ENCODE measurements around the gene KIF3A. TPM values are rescaled to one million over a fixed set of nuclear protein-coding genes. Genes with fewer than 3 reads are reported as not detected.

Gene KIF3A
- total RNA-seq, 1 experiment from 2014 or later = 13.2 TPM

GRCh38 chr5:132688536-132689339 is 48.6 kb downstream of the KIF3A start:
- H3K27me3 ChIP-seq (ENCODE audit: insufficient read depth, low read length) = no peaks in the 10 kb centered on the region
- H2BK20ac ChIP-seq (ENCODE audit: low read depth, low read length, poor library complexity, severe bottlenecking) = no peak overlapping the region
- no peak overlapping the region for H2AFZ ChIP-seq (ENCODE audit: low read length)
- no peak overlapping the region for H2BK120ac ChIP-seq (ENCODE audit: low read depth, low read length, poor library complexity, severe bottlenecking)
- H4K20me1 ChIP-seq (ENCODE audit: control insufficient read depth, insufficient read depth, insufficient read length) = no peaks in the 10 kb centered on the region
- H4K5ac ChIP-seq (ENCODE audit: insufficient read length, low read depth, low read length) = no peak overlapping the region
- no peak overlapping the region for H3T11ph ChIP-seq (ENCODE audit: low read length)
- H3K27me3 Mint-ChIP-seq (ENCODE audit: low read depth) = no peaks in the 10 kb centered on the region
- no peak overlapping the region for H3K4me2 ChIP-seq (ENCODE audit: insufficient read depth, insufficient read length, low read length)
- no peak overlapping the region for H2BK15ac ChIP-seq (ENCODE audit: low read depth, low read length)
- DNase-seq = no peak
- no peak overlapping the region for H3K27ac Mint-ChIP-seq
- H3K23me2 ChIP-seq (ENCODE audit: insufficient read length, low read depth, low read length, poor library complexity, severe bottlenecking) = no peaks in the 10 kb centered on the region
- no peak overlapping the region for H3K27ac ChIP-seq (ENCODE audit: insufficient read length, low read depth, low read length)
- H3K23ac ChIP-seq (ENCODE audit: insufficient read length, low read depth, low read length) = no peak overlapping the region
- no peak overlapping the region for H3K4ac ChIP-seq (ENCODE audit: low read depth, low read length)
- H2AK5ac ChIP-seq (ENCODE audit: insufficient read length, low read length) = no peak overlapping the region
- H3K14ac ChIP-seq (ENCODE audit: insufficient read depth, low read length) = no peak overlapping the region
- H3K79me1 ChIP-seq (ENCODE audit: insufficient read depth, low read depth, low read length, poor library complexity, severe bottlenecking) = no peaks in the 10 kb centered on the region
- no peaks in the 10 kb centered on the region for H3K9me3 ChIP-seq (ENCODE audit: control insufficient read depth, low read depth, low read length)
- H3K18ac ChIP-seq (ENCODE audit: insufficient read length, low read depth, low read length) = no peak overlapping the region
- no peaks in the 10 kb centered on the region for H3K9me3 Mint-ChIP-seq
- H3K4me1 ChIP-seq (ENCODE audit: insufficient read depth, low read length) = no peaks in the 10 kb centered on the region
- no peaks in the 10 kb centered on the region for H3K79me2 ChIP-seq (ENCODE audit: insufficient read depth, low read length)
- no peak overlapping the region for H4K91ac ChIP-seq (ENCODE audit: insufficient read length, low read depth, low read length)
- no peak overlapping the region for H2BK12ac ChIP-seq (ENCODE audit: insufficient read length, low read depth, low read length)
- H3K56ac ChIP-seq (ENCODE audit: insufficient read length, low read depth, low read length) = no peak overlapping the region
- H2BK5ac ChIP-seq (ENCODE audit: insufficient read length, low read length) = no peak overlapping the region
- no peak for TF ChIP-seq CTCF (conservative IDR thresholded peaks at IDR 0.05)
- WGBS (ENCODE audit: extremely low coverage, insufficient read length, low lambda C conversion rate) = no CpG with 5 or more reads among the region's 7 CpGs
- H4K8ac ChIP-seq (replicated peaks; ENCODE audit: insufficient read length, low read depth, low read length) = no peak overlapping the region
- 0 out of 4 replicates have a peak, but pooled peaks cover 0 to 3% of the 10 kb centered on the region in 2 experiments for H3K4me1 Mint-ChIP-seq
- no peak overlapping the region for H3K9ac ChIP-seq (ENCODE audit: extremely low read depth, insufficient read length, low read length)
- H3K4me3 Mint-ChIP-seq = no peak overlapping the region
- peaks cover 0 to 3% (median 0%) of the 10 kb centered on the region in 3 experiments; a peak in 2 of 7 replicates for H3K36me3 Mint-ChIP-seq (ENCODE audit: insufficient read depth in 1 of 3, low read depth in 3 of 3)
